Hepatocyte (in vitro differentiated cells): ENCODE results near the gene PPM1H. TPM values are rescaled to one million over a fixed set of nuclear protein-coding genes. Genes with fewer than 3 reads are reported as not detected.

Source experiments
- DNase-seq: peaks from one replicate; pipeline ENCODE4 v3.0.0-alpha.2; 2016; ENCODE audit warnings: low spot score
- H2AFZ ChIP-seq: fragments of 200-600 bp; sonication (generic); 2 replicates; pipeline ENCODE4 v1.6.0; 2016; ENCODE audit warnings: antibody characterized with exemption, mild to moderate bottlenecking
- H3K27ac ChIP-seq: fragments of 200-600 bp; sonication (generic); 2 replicates; pipeline ENCODE4 v1.5.1; 2016; ENCODE audit warnings: mild to moderate bottlenecking
- H3K27me3 ChIP-seq: fragments of 200-600 bp; sonication (generic); 2 replicates; pipeline ENCODE4 v1.6.1; 2016
- H3K36me3 ChIP-seq: fragments of 200-600 bp; sonication (generic); replicated peaks from 2 replicates; pipeline ENCODE4 v1.5.1; 2016; ENCODE audit warnings: low read depth; ENCODE audit not compliant: insufficient read depth
- H3K4me1 ChIP-seq: fragments of 200-600 bp; sonication (generic); 2 replicates; pipeline ENCODE4 v1.5.1; 2016; ENCODE audit warnings: mild to moderate bottlenecking, moderate library complexity; ENCODE audit not compliant: insufficient read depth
- H3K4me2 ChIP-seq: fragments of 200-600 bp; sonication (generic); 2 replicates; pipeline ENCODE4 v1.6.0; 2016
- H3K4me3 ChIP-seq: fragments of 200-600 bp; sonication (generic); 2 replicates; pipeline ENCODE4 v1.5.1; 2016; ENCODE audit warnings: mild to moderate bottlenecking
- H3K79me2 ChIP-seq: fragments of 200-600 bp; sonication (generic); 2 replicates; pipeline ENCODE4 v1.6.0; 2017; ENCODE audit warnings: mild to moderate bottlenecking
- H3K9me2 ChIP-seq: fragments of 200-600 bp; sonication (generic); replicated peaks from 2 replicates; pipeline ENCODE4 v1.6.0; 2017; ENCODE audit warnings: mild to moderate bottlenecking; ENCODE audit not compliant: insufficient read depth
- H3K9me3 ChIP-seq: fragments of 200-600 bp; sonication (generic); 2 replicates; pipeline ENCODE4 v1.5.1; 2016; ENCODE audit warnings: low read depth, mild to moderate bottlenecking
- H4K20me1 ChIP-seq: fragments of 200-600 bp; sonication (generic); 2 replicates; pipeline ENCODE4 v1.6.0; 2016; ENCODE audit warnings: mild to moderate bottlenecking; ENCODE audit not compliant: insufficient read depth, poor library complexity, severe bottlenecking
- CTCF ChIP-seq: fragments of 200-600 bp; sonication (generic); IDR thresholded peaks from 2 replicates; pipeline ENCODE4 v1.5.1; 2016; ENCODE audit warnings: antibody characterized with exemption, mild to moderate bottlenecking; ENCODE audit not compliant: poor library complexity
- EZH2 ChIP-seq: fragments of 200-600 bp; sonication (generic); IDR thresholded peaks from 2 replicates; pipeline ENCODE4 v1.6.1; 2016; ENCODE audit warnings: antibody characterized with exemption, mild to moderate bottlenecking, borderline replicate concordance
- EZH2phosphoT487 ChIP-seq: fragments of 200-600 bp; sonication (generic); IDR thresholded peaks from one replicate; pipeline ENCODE4 v1.6.1; 2018; ENCODE audit warnings: antibody characterized with exemption, mild to moderate bottlenecking, low read depth, moderate library complexity; ENCODE audit not compliant: unreplicated experiment, severe bottlenecking
- WGBS: methylation state at CpG from one replicate; pipeline ENCODE4 v1.1.6; 2016; ENCODE audit warnings: low lambda C conversion rate; ENCODE audit errors: missing lambda C conversion rate; 5-methylcytosine and 5-hydroxymethylcytosine counted together
- polyA plus RNA-seq: library from polyadenylated mRNA; unstranded; fragments of >200 nt; fragmentation: Nextera tagmentation; extraction: Ambion mirVana; gene quantifications from 2 replicates; pipeline ENCODE4 v1.2.1, GENCODE V29; 2016
- total RNA-seq: library from RNA; depleted of rRNA; stranded (reverse); fragments of >200 nt; gene quantifications from 2 replicates; pipeline ENCODE4 v1.2.3, GENCODE V29; 2014

Gene PPM1H
- total and polyA plus RNA-seq, 2 experiments from 2014 or later = 9.2 to 21.8 TPM

GRCh38 chr12:62899568-62900390 is 35.2 kb downstream of the PPM1H start:
- H4K20me1 ChIP-seq = no peaks in the 10 kb centered on the region
- WGBS = 74% methylated on average over 7 of the region's 7 CpGs
- no peak for DNase-seq
- no peak overlapping the region for H3K4me3 ChIP-seq
- H3K27me3 ChIP-seq = no peaks in the 10 kb centered on the region
- H3K27ac ChIP-seq = peak overlapping the region; percentile 56
- TF ChIP-seq EZH2phosphoT487 (no peak), CTCF (no peak), EZH2 (no peak)
- no peak overlapping the region for H2AFZ ChIP-seq
- no peaks in the 10 kb centered on the region for H3K36me3 ChIP-seq
- no peaks in the 10 kb centered on the region for H3K9me3 ChIP-seq
- peaks cover 48% of the 10 kb centered on the region for H3K79me2 ChIP-seq
- H3K4me2 ChIP-seq = no peak overlapping the region
- H3K4me1 ChIP-seq = peaks cover 19% of the 10 kb centered on the region
- H3K9me2 ChIP-seq = no peaks in the 10 kb centered on the region

GRCh38 chr12:62898526-62898925 is 36.4 kb downstream of the PPM1H start:
- H3K79me2 ChIP-seq = peaks cover 54% of the 10 kb centered on the region
- no peaks in the 10 kb centered on the region for H3K9me2 ChIP-seq
- no peak for TF ChIP-seq CTCF
- TF ChIP-seq EZH2 = no peak
- no peak for TF ChIP-seq EZH2phosphoT487
- H3K27ac ChIP-seq = no peak overlapping the region
- no peak overlapping the region for H2AFZ ChIP-seq
- no peak overlapping the region for H3K4me3 ChIP-seq
- H3K27me3 ChIP-seq = no peaks in the 10 kb centered on the region
- WGBS = 86% methylated on average over 2 of the region's 2 CpGs
- H3K4me1 ChIP-seq = peaks cover 21% of the 10 kb centered on the region
- H3K4me2 ChIP-seq = no peak overlapping the region
- H3K36me3 ChIP-seq = no peaks in the 10 kb centered on the region
- DNase-seq = no peak
- H3K9me3 ChIP-seq = no peaks in the 10 kb centered on the region
- no peaks in the 10 kb centered on the region for H4K20me1 ChIP-seq

GRCh38 chr12:62895351-62895877 is 39.5 kb downstream of the PPM1H start:
- H3K27me3 ChIP-seq = no peaks in the 10 kb centered on the region
- no peak overlapping the region for H2AFZ ChIP-seq
- H3K4me3 ChIP-seq = no peak overlapping the region
- no peaks in the 10 kb centered on the region for H3K9me3 ChIP-seq
- no peaks in the 10 kb centered on the region for H4K20me1 ChIP-seq
- peaks cover 31% of the 10 kb centered on the region for H3K4me1 ChIP-seq
- H3K79me2 ChIP-seq = peaks cover 57% of the 10 kb centered on the region
- H3K9me2 ChIP-seq = no peaks in the 10 kb centered on the region
- H3K4me2 ChIP-seq = no peak overlapping the region
- DNase-seq = no peak
- H3K36me3 ChIP-seq = no peaks in the 10 kb centered on the region
- WGBS = 76% methylated on average over 2 of the region's 2 CpGs
- TF ChIP-seq EZH2 (no peak), EZH2phosphoT487 (no peak), CTCF (no peak)
- H3K27ac ChIP-seq = no peak overlapping the region
